HepG2 (cell line): ENCODE results near the gene SNRNP25. TPM values are rescaled to one million over a fixed set of nuclear protein-coding genes. Genes with fewer than 3 reads are reported as not detected.

Experiments
- E2F1 ChIP-seq: sonication (generic); formaldehyde crosslinking; IDR thresholded peaks from 2 replicates; pipeline ENCODE4 v1.5.0; 2020; ENCODE audit warnings: missing genetic modification reagents
- ERF ChIP-seq: IDR thresholded peaks from 2 replicates; pipeline ENCODE4 v1.6.1; 2018; ENCODE audit warnings: missing biosample characterization, missing genetic modification reagents
- FOXM1 ChIP-seq: sonication (generic); formaldehyde crosslinking; IDR thresholded peaks from 2 replicates; pipeline ENCODE4 v1.5.0; 2020; ENCODE audit warnings: missing genetic modification reagents
- HNRNPL ChIP-seq: fragments of 200-400 bp; formaldehyde crosslinking; IDR thresholded peaks from 2 replicates; pipeline ENCODE4 v1.6.1; 2017; ENCODE audit warnings: mild to moderate bottlenecking, low read depth, low read length
- JARID2 ChIP-seq: sonication (generic); formaldehyde crosslinking; IDR thresholded peaks from 2 replicates; pipeline ENCODE4 v1.8.1; 2023; ENCODE audit warnings: missing genetic modification reagents, inconsistent platforms; ENCODE audit not compliant: insufficient replicate concordance
- KLF6 ChIP-seq: IDR thresholded peaks from 2 replicates; pipeline ENCODE4 v1.8.0; 2016; ENCODE audit warnings: missing biosample characterization, missing genetic modification reagents
- ONECUT2 ChIP-seq: sonication (generic); formaldehyde crosslinking; IDR thresholded peaks from 2 replicates; pipeline ENCODE4 v1.4.0; 2020; ENCODE audit warnings: missing genetic modification reagents
- RBM22 ChIP-seq: fragments of 200-400 bp; formaldehyde crosslinking; optimal IDR thresholded peaks from 2 replicates; pipeline ENCODE3; 2017; ENCODE audit warnings: mild to moderate bottlenecking, low read length, moderate library complexity
- REST ChIP-seq, 2 experiments: IDR thresholded peaks; 2 replicates each; pipeline ENCODE4 v1.6.1; 2011 to 2012; ENCODE audit warnings: low read length in 2 of 2, borderline replicate concordance in 1 of 2, low read depth in 1 of 2, mild to moderate bottlenecking in 1 of 2, moderate library complexity in 1 of 2
- SIX4 ChIP-seq: sonication (generic); formaldehyde crosslinking; IDR thresholded peaks from 2 replicates; pipeline ENCODE4 v1.4.0; 2020; ENCODE audit warnings: missing genetic modification reagents
- SOX6 ChIP-seq, 2 experiments: fragments of 450-650 bp in 1 of 2; sonication (generic) in 1 of 2; formaldehyde crosslinking in 1 of 2; IDR thresholded peaks; 2 replicates each; pipeline versions ENCODE4 v1.4.0 to v1.6.1; 2017 to 2020; ENCODE audit warnings: antibody characterized with exemption in 1 of 2, mild to moderate bottlenecking in 1 of 2, missing genetic modification reagents in 1 of 2
- TBP ChIP-seq: sonication (generic); formaldehyde crosslinking; IDR thresholded peaks from 2 replicates; pipeline ENCODE4 v1.5.0; 2020; ENCODE audit warnings: missing genetic modification reagents
- TCF7 ChIP-seq: sonication (generic); IDR thresholded peaks from 2 replicates; pipeline ENCODE4 v1.6.1; 2016; ENCODE audit warnings: antibody characterized with exemption, low read depth
- TMF1 ChIP-seq: sonication (generic); formaldehyde crosslinking; IDR thresholded peaks from 2 replicates; pipeline ENCODE4 v1.8.1; 2022; ENCODE audit warnings: low read depth, missing genetic modification reagents
- WIZ ChIP-seq: sonication (generic); formaldehyde crosslinking; IDR thresholded peaks from 2 replicates; pipeline ENCODE4 v1.5.1; 2020; ENCODE audit warnings: mild to moderate bottlenecking, missing genetic modification reagents
- ZNF235 ChIP-seq: sonication (generic); formaldehyde crosslinking; IDR thresholded peaks from 2 replicates; pipeline ENCODE4 v1.8.1; 2023; ENCODE audit warnings: mild to moderate bottlenecking, missing genetic modification reagents, borderline replicate concordance
- ZNF280D ChIP-seq: sonication (generic); formaldehyde crosslinking; IDR thresholded peaks from 2 replicates; pipeline ENCODE4 v1.5.1; 2020; ENCODE audit warnings: mild to moderate bottlenecking, missing genetic modification reagents
- ZNF326 ChIP-seq: sonication (generic); formaldehyde crosslinking; IDR thresholded peaks from 2 replicates; pipeline ENCODE4 v1.4.0; 2020; ENCODE audit warnings: missing genetic modification reagents, borderline replicate concordance
- ZNF337 ChIP-seq: sonication (generic); formaldehyde crosslinking; IDR thresholded peaks from 2 replicates; pipeline ENCODE4 v1.5.1; 2020; ENCODE audit warnings: missing genetic modification reagents, low read depth, mild to moderate bottlenecking, borderline replicate concordance
- ZNF564 ChIP-seq: sonication (generic); formaldehyde crosslinking; IDR thresholded peaks from 2 replicates; pipeline ENCODE4 v1.8.1; 2023; ENCODE audit warnings: mild to moderate bottlenecking, missing genetic modification reagents
- ZNF761 ChIP-seq: sonication (generic); formaldehyde crosslinking; conservative IDR thresholded peaks from 2 replicates; pipeline ENCODE4 v1.4.0; 2020; ENCODE audit warnings: mild to moderate bottlenecking, missing genetic modification reagents
- ZNF775 ChIP-seq: sonication (generic); formaldehyde crosslinking; IDR thresholded peaks from 2 replicates; pipeline ENCODE4 v1.4.0; 2020; ENCODE audit warnings: missing genetic modification reagents, mild to moderate bottlenecking, moderate library complexity, borderline replicate concordance
- polyA plus RNA-seq, 8 experiments: library from polyadenylated mRNA; depleted of rRNA in 3 of 8; stranded (reverse) in 7 of 8; unstranded in 1 of 8; fragments of >200 nt; fragmentation: Illumina TruSeq in 4 of 8; extraction: Trizol in 4 of 8; gene quantifications; 2 replicates each; pipeline versions ENCODE4 v1.2.1 to v1.2.3, GENCODE V29; 2011 to 2016; ENCODE audit warnings: low read depth in 4 of 8, missing spikeins in 1 of 8, mixed read lengths in 1 of 8; ENCODE audit not compliant: insufficient read depth in 1 of 8
- total RNA-seq, 5 experiments: library from RNA; depleted of rRNA; stranded (reverse); fragments of >200 nt; fragmentation: Illumina TruSeq; extraction: Trizol; gene quantifications; 2 replicates each; pipeline ENCODE4 v1.2.3, GENCODE V29; 2016; ENCODE audit warnings: low read depth in 1 of 5

The SNRNP25 gene
- total and polyA plus RNA-seq, 2 of the 13 experiments (the other 11 are each of a cell fraction or from before 2014, with no cell fraction given), result 34.1 to 97.4 TPM

- TF ChIP-seq SOX6 (IDR thresholded peaks at IDR 0.05) (no peak), SOX6 (CRISPR knock-in tag; IDR thresholded peaks at IDR 0.05) (0 out of 2 replicates have a peak, but pooled peaks have one; percentile 14), KLF6 (CRISPR knock-in tag) (no peak), ERF (CRISPR knock-in tag) (peak; percentile 18; the same call in 1 of the 2 replicates), E2F1 (CRISPR knock-in tag) (no peak), ZNF761 (CRISPR knock-in tag) (no peak), ZNF337 (CRISPR knock-in tag) (no peak; the same call in 1 of the 2 replicates), ZNF235 (CRISPR knock-in tag) (no peak), TMF1 (CRISPR knock-in tag) (no peak; the same call in 1 of the 2 replicates), SIX4 (no peak), TCF7 (no peak), HNRNPL (0 out of 2 replicates have a peak, but pooled peaks have one; percentile 20), FOXM1 (CRISPR knock-in tag) (no peak), TBP (no peak), RBM22 (no peak), ONECUT2 (CRISPR knock-in tag) (no peak), ZNF775 (CRISPR knock-in tag) (no peak), ZNF564 (CRISPR knock-in tag) (no peak), WIZ (CRISPR knock-in tag) (no peak), ZNF326 (no peak), ZNF280D (CRISPR knock-in tag) (peak; percentile 73; the same call in 1 of the 2 replicates), JARID2 (CRISPR knock-in tag) (no peak), REST (IDR thresholded peaks at IDR 0.05; ENCODE audit: borderline replicate concordance in 1 of 2, low read depth in 1 of 2, low read length in 2 of 2) (no peak)
Observed at GRCh38 chr16:76535-77272, 23.1 kb downstream of the SNRNP25 start (continued).
